ENCODE results near the gene ATP1A3. TPM values are rescaled to one million over a fixed set of nuclear protein-coding genes. Genes with fewer than 3 reads are reported as not detected.

Gene ATP1A3
- total RNA-seq, 1 experiment from 2014 or later: 34.7 TPM

DNA sequence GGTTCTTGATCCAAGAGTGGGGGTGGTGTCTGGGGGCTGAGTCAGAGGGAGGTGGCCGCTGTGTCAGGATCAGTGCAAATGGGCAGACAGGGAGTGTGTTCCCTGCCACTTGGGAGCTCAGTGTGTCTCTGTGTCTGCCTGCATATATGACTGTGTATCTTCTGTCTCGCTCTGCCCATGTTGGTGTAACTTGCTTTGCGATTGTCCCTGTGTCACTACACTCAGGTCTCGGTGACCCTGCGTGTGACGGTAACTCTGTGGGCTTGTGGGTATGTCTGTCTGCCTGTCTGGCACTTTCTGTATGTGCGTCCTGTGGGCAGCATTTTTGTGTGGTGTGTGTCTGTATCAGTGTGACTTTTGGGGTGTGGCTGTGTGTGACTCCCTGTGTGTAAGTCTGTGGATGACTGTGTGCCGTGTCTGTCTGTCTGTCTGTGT, 57.6 kb downstream of the ATP1A3 start:
- ChIA-PET RAD21 (ENCODE audit: low non-redundant PET in 1 of 2, low total read pairs in 2 of 2, uncharacterized antibody in 2 of 2, unreplicated experiment in 2 of 2) (no interaction called here), POLR2A (no interaction called here), CTCF (interaction anchor here (1.2 kb wide), 1 partner anchor 48 kb away, joined by 3 read pairs; no protein-coding TSS in a partner anchor)
- H3K4me2 ChIP-seq (ENCODE audit: low read length): no peak overlapping the region
- DNase-seq (ENCODE audit: low read depth, low spot score) (no peak), ATAC-seq (no peak)
- no peaks in the 10 kb centered on the region for H4K20me1 ChIP-seq (ENCODE audit: insufficient read depth)
- H3K79me2 ChIP-seq (ENCODE audit: insufficient read depth, low read length): no peaks in the 10 kb centered on the region
- BruUV-seq (replicated peaks): no TSS peak
- no peaks in the 10 kb centered on the region for H3K9me3 ChIP-seq (ENCODE audit: control insufficient read depth in 1 of 2, insufficient read depth in 1 of 2, low read depth in 1 of 2, low read length in 2 of 2)
- intact Hi-C loops (cut with micrococcal nuclease): no loop called here
- no peak overlapping the region for H3K9ac ChIP-seq (ENCODE audit: low read length)
- peaks cover 0 to 10% of the 10 kb centered on the region in 2 experiments; a peak in 2 of 4 replicates for H3K4me1 ChIP-seq (ENCODE audit: control insufficient read depth in 1 of 2, insufficient read depth in 2 of 2, low read length in 2 of 2)
- no peak overlapping the region for H2AFZ ChIP-seq (ENCODE audit: low read depth, low read length, poor library complexity, severe bottlenecking)
- no peak overlapping the region for H3K4me3 ChIP-seq (replicated peaks in 1 of 2; ENCODE audit: low read depth in 1 of 2, low read length in 2 of 2)
- no peak overlapping the region for H3K27ac ChIP-seq (ENCODE audit: low read depth, low read length)
- no peaks in the 10 kb centered on the region for H3K36me3 ChIP-seq (ENCODE audit: control insufficient read depth in 1 of 2, insufficient read depth in 2 of 2, low read length in 2 of 2)
- no peaks in the 10 kb centered on the region for H3K9me2 ChIP-seq (ENCODE audit: insufficient read depth)
- no peaks in the 10 kb centered on the region; the same call in 1 of the 2 replicates for H3K27me3 ChIP-seq (ENCODE audit: insufficient read depth, low read length)
- TF ChIP-seq YY1 (IDR thresholded peaks at IDR 0.05; ENCODE audit: extremely low read depth, insufficient replicate concordance, low read depth, low read length) (no peak), EZH2phosphoT487 (IDR thresholded peaks at IDR 0.05; ENCODE audit: borderline replicate concordance) (no peak), SP1 (IDR thresholded peaks at IDR 0.05; ENCODE audit: low read depth) (no peak), POLR2AphosphoS5 (IDR thresholded peaks at IDR 0.05; ENCODE audit: low read depth, low read length) (no peak)

GRCh38 chr19:41935760-41936415, 58.1 kb downstream of the ATP1A3 start:
- Histone ChIP-seq H3K4me3 (replicated peaks in 1 of 2; ENCODE audit: low read depth in 1 of 2, low read length in 2 of 2) (no peak overlapping the region), H3K4me2 (ENCODE audit: low read length) (no peak overlapping the region), H3K27me3 (ENCODE audit: insufficient read depth, low read length) (no peaks in the 10 kb centered on the region; the same call in 1 of the 2 replicates), H3K79me2 (ENCODE audit: insufficient read depth, low read length) (no peaks in the 10 kb centered on the region), H2AFZ (ENCODE audit: low read depth, low read length, poor library complexity, severe bottlenecking) (no peak overlapping the region), H3K27ac (ENCODE audit: low read depth, low read length) (no peak overlapping the region), H3K9me2 (ENCODE audit: insufficient read depth) (no peaks in the 10 kb centered on the region), H3K9me3 (ENCODE audit: control insufficient read depth in 1 of 2, insufficient read depth in 1 of 2, low read depth in 1 of 2, low read length in 2 of 2) (no peaks in the 10 kb centered on the region), H3K36me3 (ENCODE audit: control insufficient read depth in 1 of 2, insufficient read depth in 2 of 2, low read length in 2 of 2) (no peaks in the 10 kb centered on the region), H3K4me1 (ENCODE audit: control insufficient read depth in 1 of 2, insufficient read depth in 2 of 2, low read length in 2 of 2) (peaks cover 0 to 10% of the 10 kb centered on the region in 2 experiments; a peak in 2 of 4 replicates), H3K9ac (ENCODE audit: low read length) (no peak overlapping the region), H4K20me1 (ENCODE audit: insufficient read depth) (no peaks in the 10 kb centered on the region)
- ChIA-PET CTCF (interaction anchor here (0.7 kb wide), 1 partner anchor 63 kb away, joined by 3 read pairs; no protein-coding TSS in a partner anchor), POLR2A (no interaction called here), RAD21 (ENCODE audit: low non-redundant PET in 1 of 2, low total read pairs in 2 of 2, uncharacterized antibody in 2 of 2, unreplicated experiment in 2 of 2) (no interaction called here)
- TF ChIP-seq SRF (IDR thresholded peaks at IDR 0.05; ENCODE audit: low read depth): no peak
- no peak for TF ChIP-seq POLR2AphosphoS5 (IDR thresholded peaks at IDR 0.05; ENCODE audit: low read depth, low read length)
- TF ChIP-seq YY1 (IDR thresholded peaks at IDR 0.05; ENCODE audit: extremely low read depth, insufficient replicate concordance, low read depth, low read length): no peak
- no peak for TF ChIP-seq REST (IDR thresholded peaks at IDR 0.05; ENCODE audit: low read depth)
- no peak for TF ChIP-seq EZH2phosphoT487 (IDR thresholded peaks at IDR 0.05; ENCODE audit: borderline replicate concordance)
- no peak for TF ChIP-seq SIN3A (IDR thresholded peaks at IDR 0.05; ENCODE audit: low read depth)
- no peak for TF ChIP-seq CEBPB (IDR thresholded peaks at IDR 0.05; ENCODE audit: low read depth)
- no peak for TF ChIP-seq ATF3 (IDR thresholded peaks at IDR 0.05)
- no peak for TF ChIP-seq CTCF (IDR thresholded peaks at IDR 0.05 in 2 of 3, conservative IDR thresholded peaks at IDR 0.05 in 1 of 3; ENCODE audit: borderline replicate concordance in 1 of 3, insufficient read depth in 1 of 3, low read depth in 2 of 3, low read length in 2 of 3)
- no peak for TF ChIP-seq ELF1 (IDR thresholded peaks at IDR 0.05; ENCODE audit: borderline replicate concordance, low read depth)
- ATAC-seq (no peak), DNase-seq (ENCODE audit: low read depth, low spot score) (no peak)
- no TSS peak for BruUV-seq (replicated peaks)
- intact Hi-C loops (cut with micrococcal nuclease): no loop called here
